Panc1 (cell line): Measurements from ENCODE around the gene MAST1.

ENCODE experiments used
- POLR2AphosphoS5 ChIP-seq: IDR thresholded peaks from 2 replicates; pipeline ENCODE4 v1.6.1; 2012; ENCODE audit warnings: mild to moderate bottlenecking, low read depth, low read length, moderate library complexity
- TCF7L2 ChIP-seq: IDR thresholded peaks from 2 replicates; pipeline ENCODE4 v1.6.1; 2011; ENCODE audit warnings: mild to moderate bottlenecking, low read depth, low read length, inconsistent platforms
- TF ChIP-seq, protein P1 (sequence below): fragments of 450-650 bp; IDR thresholded peaks from 2 replicates; pipeline ENCODE4 v1.5.1; 2017; ENCODE audit warnings: mild to moderate bottlenecking
- TF ChIP-seq, protein P2 (sequence below), 2 experiments: IDR thresholded peaks; 2 replicates each; pipeline ENCODE4 v1.6.1; 2011 to 2012; ENCODE audit warnings: low read depth in 2 of 2, control low read depth in 1 of 2, low read length in 1 of 2, mild to moderate bottlenecking in 1 of 2, moderate library complexity in 1 of 2; ENCODE audit not compliant: insufficient read depth in 1 of 2

DNA sequence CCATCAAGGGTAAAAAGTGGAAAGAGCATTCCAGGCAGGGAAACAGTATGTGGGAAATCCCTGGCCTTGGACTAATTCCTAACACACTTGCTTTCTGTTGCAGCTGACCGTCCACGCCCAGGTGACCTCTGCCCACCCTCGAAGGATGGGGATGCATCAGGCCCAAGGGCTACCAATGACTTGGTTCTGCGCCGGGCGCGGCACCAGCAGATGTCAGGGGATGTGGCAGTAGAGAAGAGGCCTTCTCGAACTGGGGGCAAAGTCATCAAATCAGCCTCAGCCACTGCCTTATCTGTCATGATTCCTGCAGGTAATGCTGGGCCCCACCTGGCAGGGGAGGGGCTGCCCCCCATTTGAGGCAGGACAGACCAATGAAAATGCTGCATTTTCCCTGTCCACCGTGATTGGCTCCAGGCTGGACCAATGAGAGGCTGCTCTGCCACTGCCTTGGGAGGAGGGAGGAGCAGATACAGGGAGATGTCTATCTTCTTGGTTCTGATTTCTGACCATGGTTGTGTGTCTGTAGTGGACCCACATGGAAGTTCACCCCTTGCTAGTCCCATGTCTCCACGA, 30.3 kb downstream of the MAST1 start:
- TF ChIP-seq, protein P1, sequence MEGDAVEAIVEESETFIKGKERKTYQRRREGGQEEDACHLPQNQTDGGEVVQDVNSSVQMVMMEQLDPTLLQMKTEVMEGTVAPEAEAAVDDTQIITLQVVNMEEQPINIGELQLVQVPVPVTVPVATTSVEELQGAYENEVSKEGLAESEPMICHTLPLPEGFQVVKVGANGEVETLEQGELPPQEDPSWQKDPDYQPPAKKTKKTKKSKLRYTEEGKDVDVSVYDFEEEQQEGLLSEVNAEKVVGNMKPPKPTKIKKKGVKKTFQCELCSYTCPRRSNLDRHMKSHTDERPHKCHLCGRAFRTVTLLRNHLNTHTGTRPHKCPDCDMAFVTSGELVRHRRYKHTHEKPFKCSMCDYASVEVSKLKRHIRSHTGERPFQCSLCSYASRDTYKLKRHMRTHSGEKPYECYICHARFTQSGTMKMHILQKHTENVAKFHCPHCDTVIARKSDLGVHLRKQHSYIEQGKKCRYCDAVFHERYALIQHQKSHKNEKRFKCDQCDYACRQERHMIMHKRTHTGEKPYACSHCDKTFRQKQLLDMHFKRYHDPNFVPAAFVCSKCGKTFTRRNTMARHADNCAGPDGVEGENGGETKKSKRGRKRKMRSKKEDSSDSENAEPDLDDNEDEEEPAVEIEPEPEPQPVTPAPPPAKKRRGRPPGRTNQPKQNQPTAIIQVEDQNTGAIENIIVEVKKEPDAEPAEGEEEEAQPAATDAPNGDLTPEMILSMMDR = no peak
- TF ChIP-seq POLR2AphosphoS5 (no peak), TCF7L2 (no peak)
- TF ChIP-seq, protein P2, sequence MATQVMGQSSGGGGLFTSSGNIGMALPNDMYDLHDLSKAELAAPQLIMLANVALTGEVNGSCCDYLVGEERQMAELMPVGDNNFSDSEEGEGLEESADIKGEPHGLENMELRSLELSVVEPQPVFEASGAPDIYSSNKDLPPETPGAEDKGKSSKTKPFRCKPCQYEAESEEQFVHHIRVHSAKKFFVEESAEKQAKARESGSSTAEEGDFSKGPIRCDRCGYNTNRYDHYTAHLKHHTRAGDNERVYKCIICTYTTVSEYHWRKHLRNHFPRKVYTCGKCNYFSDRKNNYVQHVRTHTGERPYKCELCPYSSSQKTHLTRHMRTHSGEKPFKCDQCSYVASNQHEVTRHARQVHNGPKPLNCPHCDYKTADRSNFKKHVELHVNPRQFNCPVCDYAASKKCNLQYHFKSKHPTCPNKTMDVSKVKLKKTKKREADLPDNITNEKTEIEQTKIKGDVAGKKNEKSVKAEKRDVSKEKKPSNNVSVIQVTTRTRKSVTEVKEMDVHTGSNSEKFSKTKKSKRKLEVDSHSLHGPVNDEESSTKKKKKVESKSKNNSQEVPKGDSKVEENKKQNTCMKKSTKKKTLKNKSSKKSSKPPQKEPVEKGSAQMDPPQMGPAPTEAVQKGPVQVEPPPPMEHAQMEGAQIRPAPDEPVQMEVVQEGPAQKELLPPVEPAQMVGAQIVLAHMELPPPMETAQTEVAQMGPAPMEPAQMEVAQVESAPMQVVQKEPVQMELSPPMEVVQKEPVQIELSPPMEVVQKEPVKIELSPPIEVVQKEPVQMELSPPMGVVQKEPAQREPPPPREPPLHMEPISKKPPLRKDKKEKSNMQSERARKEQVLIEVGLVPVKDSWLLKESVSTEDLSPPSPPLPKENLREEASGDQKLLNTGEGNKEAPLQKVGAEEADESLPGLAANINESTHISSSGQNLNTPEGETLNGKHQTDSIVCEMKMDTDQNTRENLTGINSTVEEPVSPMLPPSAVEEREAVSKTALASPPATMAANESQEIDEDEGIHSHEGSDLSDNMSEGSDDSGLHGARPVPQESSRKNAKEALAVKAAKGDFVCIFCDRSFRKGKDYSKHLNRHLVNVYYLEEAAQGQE (IDR thresholded peaks at IDR 0.05; ENCODE audit: insufficient read depth in 1 of 2, low read depth in 2 of 2, low read length in 1 of 2) = no peak
